GM12878 (cell line): ENCODE data around the gene MYOM1.

ENCODE experiments used
- NBN ChIP-seq: fragments of 450-650 bp; IDR thresholded peaks from 2 replicates; pipeline ENCODE4 v1.6.1; 2016
- TBL1XR1 ChIP-seq: IDR thresholded peaks from 2 replicates; pipeline ENCODE4 v1.6.1; 2012; ENCODE audit warnings: low read depth, low read length, improper control_type of control experiment
- TF ChIP-seq, protein P1 (sequence below), 3 experiments: IDR thresholded peaks in 2 of 3; conservative IDR thresholded peaks in 1 of 3; 2 replicates each; pipeline ENCODE4 v1.5.1; 2011; ENCODE audit warnings: low read depth in 3 of 3, low read length in 3 of 3, mild to moderate bottlenecking in 3 of 3, control low read depth in 2 of 3, moderate library complexity in 2 of 3, inconsistent platforms in 1 of 3, mixed read lengths in 1 of 3; ENCODE audit not compliant: control insufficient read depth in 2 of 3, insufficient read depth in 1 of 3; ENCODE audit errors: extremely low read depth in 1 of 3
- TF ChIP-seq, protein P2 (sequence below): IDR thresholded peaks from 2 replicates; pipeline ENCODE4 v1.6.1; 2012; ENCODE audit warnings: low read depth, low read length, improper control_type of control experiment

DNA sequence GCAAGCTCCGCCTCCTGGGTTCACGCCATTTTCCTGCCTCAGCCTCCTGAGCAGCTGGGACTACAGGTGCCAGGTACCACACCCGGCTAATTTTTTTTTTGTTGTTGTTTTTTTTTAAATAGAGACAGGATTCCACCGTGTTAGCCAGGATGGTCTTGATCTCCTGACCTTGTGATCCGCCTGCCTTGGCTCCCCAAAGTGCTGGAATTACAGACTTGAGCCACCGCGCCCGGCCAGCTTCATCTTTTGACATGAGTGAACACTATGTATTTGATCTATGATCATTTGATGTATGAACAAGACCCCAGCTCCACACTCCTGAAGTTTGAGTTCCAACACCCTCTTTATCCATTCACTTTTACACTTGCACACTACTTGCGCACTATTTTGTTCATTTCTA, 163.5 kb downstream of the MYOM1 start:
- TF ChIP-seq, protein P1, sequence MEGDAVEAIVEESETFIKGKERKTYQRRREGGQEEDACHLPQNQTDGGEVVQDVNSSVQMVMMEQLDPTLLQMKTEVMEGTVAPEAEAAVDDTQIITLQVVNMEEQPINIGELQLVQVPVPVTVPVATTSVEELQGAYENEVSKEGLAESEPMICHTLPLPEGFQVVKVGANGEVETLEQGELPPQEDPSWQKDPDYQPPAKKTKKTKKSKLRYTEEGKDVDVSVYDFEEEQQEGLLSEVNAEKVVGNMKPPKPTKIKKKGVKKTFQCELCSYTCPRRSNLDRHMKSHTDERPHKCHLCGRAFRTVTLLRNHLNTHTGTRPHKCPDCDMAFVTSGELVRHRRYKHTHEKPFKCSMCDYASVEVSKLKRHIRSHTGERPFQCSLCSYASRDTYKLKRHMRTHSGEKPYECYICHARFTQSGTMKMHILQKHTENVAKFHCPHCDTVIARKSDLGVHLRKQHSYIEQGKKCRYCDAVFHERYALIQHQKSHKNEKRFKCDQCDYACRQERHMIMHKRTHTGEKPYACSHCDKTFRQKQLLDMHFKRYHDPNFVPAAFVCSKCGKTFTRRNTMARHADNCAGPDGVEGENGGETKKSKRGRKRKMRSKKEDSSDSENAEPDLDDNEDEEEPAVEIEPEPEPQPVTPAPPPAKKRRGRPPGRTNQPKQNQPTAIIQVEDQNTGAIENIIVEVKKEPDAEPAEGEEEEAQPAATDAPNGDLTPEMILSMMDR (IDR thresholded peaks at IDR 0.05 in 2 of 3, conservative IDR thresholded peaks at IDR 0.05 in 1 of 3; ENCODE audit: control insufficient read depth in 2 of 3, extremely low read depth in 1 of 3, insufficient read depth in 1 of 3, low read depth in 3 of 3, low read length in 3 of 3): no peak
- TF ChIP-seq TBL1XR1 (no peak), NBN (no peak)
- TF ChIP-seq, protein P2, sequence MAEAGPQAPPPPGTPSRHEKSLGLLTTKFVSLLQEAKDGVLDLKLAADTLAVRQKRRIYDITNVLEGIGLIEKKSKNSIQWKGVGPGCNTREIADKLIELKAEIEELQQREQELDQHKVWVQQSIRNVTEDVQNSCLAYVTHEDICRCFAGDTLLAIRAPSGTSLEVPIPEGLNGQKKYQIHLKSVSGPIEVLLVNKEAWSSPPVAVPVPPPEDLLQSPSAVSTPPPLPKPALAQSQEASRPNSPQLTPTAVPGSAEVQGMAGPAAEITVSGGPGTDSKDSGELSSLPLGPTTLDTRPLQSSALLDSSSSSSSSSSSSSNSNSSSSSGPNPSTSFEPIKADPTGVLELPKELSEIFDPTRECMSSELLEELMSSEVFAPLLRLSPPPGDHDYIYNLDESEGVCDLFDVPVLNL: no peak
